ENCODE measurements around the gene ZDHHC19. TPM values are rescaled to one million over a fixed set of nuclear protein-coding genes. Genes with fewer than 3 reads are reported as not detected.

ZDHHC19 gene
- total and polyA plus RNA-seq, 2 donors = not detected

DNA sequence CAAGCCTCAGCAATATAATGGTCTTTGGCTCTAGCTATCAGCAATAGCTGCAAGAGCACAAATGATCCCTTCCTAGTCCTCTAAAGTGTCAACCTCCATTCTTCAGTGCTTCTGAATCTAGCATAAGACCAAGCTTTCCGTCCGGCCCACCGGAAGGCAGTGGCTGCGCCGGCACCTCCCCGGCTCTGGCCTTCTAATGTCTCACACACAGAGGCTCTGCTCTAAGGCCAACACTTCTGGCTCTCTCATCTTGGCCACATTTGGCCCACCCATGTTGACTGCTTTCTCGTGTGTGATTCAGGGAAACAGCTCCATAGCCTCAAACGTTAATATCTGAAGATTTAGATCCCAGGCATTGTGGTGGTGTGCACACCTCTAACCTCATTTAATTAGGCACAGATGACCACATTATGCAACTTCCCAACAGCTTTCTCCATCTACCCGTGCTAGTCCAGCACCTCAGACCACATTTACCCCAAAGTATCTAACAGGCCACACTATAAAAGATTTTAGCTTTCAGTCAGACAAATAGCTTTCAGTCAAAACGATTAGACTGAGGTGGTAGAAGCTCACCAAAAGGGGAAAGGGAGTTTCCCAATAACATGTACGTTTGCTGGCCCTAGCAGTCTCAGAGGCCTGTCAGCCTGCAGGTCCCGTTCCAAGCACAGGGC, 24.4 kb upstream of the ZDHHC19 start:
- 72% methylated on average over 12 of the region's 12 CpGs for WGBS
- DNase-seq (ENCODE audit: extremely low spot score) = no peak
- no peaks in the 10 kb centered on the region for H3K4me1 ChIP-seq (ENCODE audit: insufficient read depth)
- no peaks in the 10 kb centered on the region for H3K36me3 ChIP-seq (ENCODE audit: insufficient read depth)
- no peak overlapping the region for H3K27ac ChIP-seq (ENCODE audit: low read depth)
- H3K4me3 ChIP-seq (ENCODE audit: low read depth, low read length) = no peak overlapping the region

GRCh38 chr3:196232882-196233251, 21.7 kb upstream of the ZDHHC19 start:
- Histone ChIP-seq H3K4me3 (ENCODE audit: low read depth, low read length) (no peak overlapping the region), H3K27ac (ENCODE audit: low read depth) (no peak overlapping the region), H3K36me3 (ENCODE audit: insufficient read depth) (no peaks in the 10 kb centered on the region), H3K4me1 (ENCODE audit: insufficient read depth) (no peaks in the 10 kb centered on the region)
- DNase-seq (ENCODE audit: extremely low spot score) = no peak
- WGBS = 86% methylated on average over 8 of the region's 8 CpGs

- no peaks in the 10 kb centered on the region for H3K36me3 ChIP-seq (ENCODE audit: insufficient read depth)
- WGBS = 92% methylated on average over 12 of the region's 12 CpGs
- H3K4me3 ChIP-seq (ENCODE audit: low read depth, low read length) = no peak overlapping the region
- no peak overlapping the region for H3K27ac ChIP-seq (ENCODE audit: low read depth)
- H3K4me1 ChIP-seq (ENCODE audit: insufficient read depth) = no peaks in the 10 kb centered on the region
- no peak for DNase-seq (ENCODE audit: extremely low spot score)
These were observed 21.1 kb upstream of the ZDHHC19 start for GRCh38 chr3:196232154-196232881.

GRCh38 chr3:196227629-196228493, 16.7 kb upstream of the ZDHHC19 start:
- DNase-seq (ENCODE audit: extremely low spot score) = no peak
- no peak overlapping the region for H3K27ac ChIP-seq (ENCODE audit: low read depth)
- WGBS = 51% methylated on average over 24 of the region's 24 CpGs
- no peaks in the 10 kb centered on the region for H3K4me1 ChIP-seq (ENCODE audit: insufficient read depth)
- H3K4me3 ChIP-seq (ENCODE audit: low read depth, low read length) = no peak overlapping the region
- H3K36me3 ChIP-seq (ENCODE audit: insufficient read depth) = no peaks in the 10 kb centered on the region

DNA sequence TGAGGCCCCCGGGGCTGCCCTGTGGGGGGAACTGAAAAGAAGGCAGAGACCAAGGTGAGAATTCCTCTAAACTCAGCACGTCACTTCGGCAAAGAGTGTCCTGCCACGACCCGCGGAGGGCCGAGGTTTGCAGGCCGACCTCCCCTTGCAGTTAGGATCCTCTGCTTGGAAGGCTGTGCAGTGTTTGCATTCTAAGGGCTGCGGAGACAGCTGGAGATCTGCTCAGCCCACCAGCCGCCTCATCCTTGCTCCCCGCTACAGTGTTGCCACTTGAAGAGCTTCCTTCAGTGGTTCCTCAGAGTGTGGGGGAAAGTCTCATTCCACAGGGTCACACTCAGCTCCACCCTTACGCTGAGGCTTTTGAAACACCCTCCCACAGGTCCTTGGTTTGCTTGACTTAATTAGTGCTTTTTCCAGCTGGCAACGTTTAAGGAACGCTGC, 15.9 kb upstream of the ZDHHC19 start:
- Histone ChIP-seq H3K36me3 (ENCODE audit: insufficient read depth) (no peaks in the 10 kb centered on the region), H3K27ac (ENCODE audit: low read depth) (no peak overlapping the region), H3K4me3 (ENCODE audit: low read depth, low read length) (no peak overlapping the region), H3K4me1 (ENCODE audit: insufficient read depth) (no peaks in the 10 kb centered on the region)
- WGBS = 80% methylated on average over 14 of the region's 14 CpGs
- no peak for DNase-seq (ENCODE audit: extremely low spot score)

DNA sequence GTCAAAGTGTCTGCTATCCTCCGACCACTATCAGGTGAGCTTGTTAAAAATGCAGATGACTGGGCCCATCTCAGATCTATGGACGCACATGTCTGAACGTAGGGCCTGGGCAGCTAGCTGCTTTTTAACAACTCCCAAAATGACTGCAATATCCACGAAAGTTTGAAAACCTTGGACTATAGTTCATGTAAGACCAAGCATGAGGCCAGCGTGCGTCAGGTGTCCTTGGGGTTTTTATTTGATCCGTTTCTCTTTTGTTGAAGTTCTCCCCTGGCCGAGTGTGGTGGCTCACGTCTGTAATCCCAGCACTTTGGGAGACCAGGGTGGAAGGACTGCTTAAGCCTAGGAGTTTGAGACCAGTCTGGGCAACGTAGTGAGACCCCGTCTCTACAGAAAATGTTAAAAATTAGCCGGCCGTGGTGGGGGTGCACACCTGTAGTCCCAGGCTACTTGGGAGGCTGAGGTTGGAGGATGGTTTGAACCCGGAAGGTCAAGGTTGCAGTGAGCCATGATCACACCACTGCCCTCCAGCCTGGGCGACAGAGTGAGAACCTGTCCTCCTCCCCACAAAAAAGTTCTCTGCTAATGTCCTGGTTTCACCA, 14.7 kb upstream of the ZDHHC19 start:
- 90% methylated on average over 15 of the region's 15 CpGs for WGBS
- DNase-seq (ENCODE audit: extremely low spot score) = no peak
- H3K27ac ChIP-seq (ENCODE audit: low read depth) = no peak overlapping the region
- H3K4me3 ChIP-seq (ENCODE audit: low read depth, low read length) = no peak overlapping the region
- no peaks in the 10 kb centered on the region for H3K4me1 ChIP-seq (ENCODE audit: insufficient read depth)
- no peaks in the 10 kb centered on the region for H3K36me3 ChIP-seq (ENCODE audit: insufficient read depth)

DNA sequence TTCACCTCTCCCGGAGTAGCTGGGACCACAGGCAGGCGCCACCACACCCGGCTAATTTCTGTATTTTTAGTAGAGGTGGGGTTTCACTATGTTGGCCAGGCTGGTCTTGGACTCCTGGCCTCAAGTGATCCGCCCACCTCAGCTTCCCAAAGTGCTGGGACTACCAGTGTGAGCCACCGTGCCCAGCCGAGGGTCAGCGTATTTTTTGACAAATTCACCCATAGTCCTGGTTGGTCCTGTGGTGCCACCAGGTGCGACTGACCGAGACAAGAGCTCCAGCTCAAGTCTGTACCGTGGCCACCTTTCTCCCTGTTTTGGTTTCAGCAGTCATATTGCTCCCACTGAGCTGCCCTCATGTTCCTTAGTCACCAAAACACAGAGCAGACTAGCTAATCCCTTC, 13.9 kb upstream of the ZDHHC19 start:
- 93% methylated on average over 10 of the region's 10 CpGs for WGBS
- Histone ChIP-seq H3K36me3 (ENCODE audit: insufficient read depth) (no peaks in the 10 kb centered on the region), H3K4me3 (ENCODE audit: low read depth, low read length) (no peak overlapping the region), H3K27ac (ENCODE audit: low read depth) (no peak overlapping the region), H3K4me1 (ENCODE audit: insufficient read depth) (no peaks in the 10 kb centered on the region)
- no peak for DNase-seq (ENCODE audit: extremely low spot score)

- Histone ChIP-seq H3K27ac (ENCODE audit: low read depth) (no peak overlapping the region), H3K4me1 (ENCODE audit: insufficient read depth) (no peaks in the 10 kb centered on the region), H3K4me3 (ENCODE audit: low read depth, low read length) (no peak overlapping the region), H3K36me3 (ENCODE audit: insufficient read depth) (no peaks in the 10 kb centered on the region)
- 60% methylated on average over 19 of the region's 19 CpGs for WGBS
- no peak for DNase-seq (ENCODE audit: extremely low spot score)
These were observed 11.8 kb upstream of the ZDHHC19 start for GRCh38 chr3:196222876-196223595.

DNA sequence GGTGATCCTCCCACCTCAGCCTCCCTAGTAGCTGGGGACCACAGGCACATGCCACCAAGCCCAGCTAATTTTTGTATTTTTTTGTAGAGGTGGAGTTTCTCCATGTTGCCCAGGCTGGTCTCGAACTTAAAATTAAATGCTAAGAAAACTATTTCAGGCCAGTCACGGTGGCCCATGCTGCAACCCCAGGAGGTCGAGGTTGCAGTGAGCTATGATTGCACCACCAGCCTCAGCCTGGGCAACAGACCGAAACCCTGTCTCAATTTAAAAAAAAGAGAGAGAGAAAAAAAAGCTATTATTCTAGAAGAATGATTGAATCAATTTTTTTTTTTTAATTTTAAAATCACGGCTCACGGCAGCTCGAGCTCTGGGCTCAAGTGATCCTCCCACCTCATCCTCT, 9.8 kb upstream of the ZDHHC19 start:
- H3K4me3 ChIP-seq (ENCODE audit: low read depth, low read length) = no peak overlapping the region
- 92% methylated on average over 7 of the region's 7 CpGs for WGBS
- H3K36me3 ChIP-seq (ENCODE audit: insufficient read depth) = no peaks in the 10 kb centered on the region
- no peak overlapping the region for H3K27ac ChIP-seq (ENCODE audit: low read depth)
- H3K4me1 ChIP-seq (ENCODE audit: insufficient read depth) = no peaks in the 10 kb centered on the region
- DNase-seq (ENCODE audit: extremely low spot score) = no peak

- no peak for DNase-seq (ENCODE audit: extremely low spot score)
- H3K27ac ChIP-seq (ENCODE audit: low read depth) = no peak overlapping the region
- 89% methylated on average over 10 of the region's 10 CpGs for WGBS
These were observed 9.4 kb upstream of the ZDHHC19 start for GRCh38 chr3:196220587-196220986.

GRCh38 chr3:196219970-196220311, 8.7 kb upstream of the ZDHHC19 start:
- no peak overlapping the region for H3K27ac ChIP-seq (ENCODE audit: low read depth)
- no peak for DNase-seq (ENCODE audit: extremely low spot score)
- no peaks in the 10 kb centered on the region for H3K36me3 ChIP-seq (ENCODE audit: insufficient read depth)
- WGBS = 81% methylated on average over 19 of the region's 19 CpGs
- H3K4me3 ChIP-seq (ENCODE audit: low read depth, low read length) = no peak overlapping the region
- no peaks in the 10 kb centered on the region for H3K4me1 ChIP-seq (ENCODE audit: insufficient read depth)

More at GRCh38 chr3:196220587-196220986, 9.4 kb upstream of the ZDHHC19 start:
- Histone ChIP-seq H3K4me1 (ENCODE audit: insufficient read depth) (no peaks in the 10 kb centered on the region), H3K36me3 (ENCODE audit: insufficient read depth) (no peaks in the 10 kb centered on the region), H3K4me3 (ENCODE audit: low read depth, low read length) (no peak overlapping the region)

GRCh38 chr3:196219194-196219969, 8.2 kb upstream of the ZDHHC19 start:
- peak; percentile 66 for DNase-seq (ENCODE audit: extremely low spot score)
- Histone ChIP-seq H3K4me1 (ENCODE audit: insufficient read depth) (no peaks in the 10 kb centered on the region), H3K4me3 (ENCODE audit: low read depth, low read length) (peak overlapping the region; percentile 0), H3K36me3 (ENCODE audit: insufficient read depth) (no peaks in the 10 kb centered on the region), H3K27ac (ENCODE audit: low read depth) (no peak overlapping the region)
- 18% methylated on average over 19 of the region's 19 CpGs for WGBS

Measured in urinary bladder (tissue), 4 donors.